Measurements from ENCODE around the gene LRCOL1.

DNA sequence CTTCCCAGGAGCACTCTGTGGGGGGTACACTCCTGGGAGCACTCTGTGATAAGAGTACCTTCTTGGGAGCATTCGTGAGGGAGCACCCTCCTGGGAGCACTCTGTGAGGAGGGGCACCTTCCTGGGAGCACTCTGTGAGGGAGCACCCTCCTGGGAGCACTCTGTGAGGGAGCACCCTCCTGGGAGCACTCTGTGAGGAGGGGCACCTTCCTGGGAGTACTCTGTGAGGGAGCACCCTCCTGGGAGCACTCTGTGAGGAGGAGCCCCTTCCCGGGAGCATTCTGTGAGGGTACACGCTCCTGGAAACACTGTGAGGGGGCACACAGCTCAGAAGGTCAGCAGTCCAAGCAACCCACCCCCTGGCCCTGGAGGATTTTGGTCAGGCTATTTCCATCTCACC lies 22.6 kb downstream of the LRCOL1 start:
- TF ChIP-seq, protein P1, sequence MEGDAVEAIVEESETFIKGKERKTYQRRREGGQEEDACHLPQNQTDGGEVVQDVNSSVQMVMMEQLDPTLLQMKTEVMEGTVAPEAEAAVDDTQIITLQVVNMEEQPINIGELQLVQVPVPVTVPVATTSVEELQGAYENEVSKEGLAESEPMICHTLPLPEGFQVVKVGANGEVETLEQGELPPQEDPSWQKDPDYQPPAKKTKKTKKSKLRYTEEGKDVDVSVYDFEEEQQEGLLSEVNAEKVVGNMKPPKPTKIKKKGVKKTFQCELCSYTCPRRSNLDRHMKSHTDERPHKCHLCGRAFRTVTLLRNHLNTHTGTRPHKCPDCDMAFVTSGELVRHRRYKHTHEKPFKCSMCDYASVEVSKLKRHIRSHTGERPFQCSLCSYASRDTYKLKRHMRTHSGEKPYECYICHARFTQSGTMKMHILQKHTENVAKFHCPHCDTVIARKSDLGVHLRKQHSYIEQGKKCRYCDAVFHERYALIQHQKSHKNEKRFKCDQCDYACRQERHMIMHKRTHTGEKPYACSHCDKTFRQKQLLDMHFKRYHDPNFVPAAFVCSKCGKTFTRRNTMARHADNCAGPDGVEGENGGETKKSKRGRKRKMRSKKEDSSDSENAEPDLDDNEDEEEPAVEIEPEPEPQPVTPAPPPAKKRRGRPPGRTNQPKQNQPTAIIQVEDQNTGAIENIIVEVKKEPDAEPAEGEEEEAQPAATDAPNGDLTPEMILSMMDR (IDR thresholded peaks at IDR 0.05; ENCODE audit: insufficient read depth, low read length, poor library complexity, severe bottlenecking): no peak
- TF ChIP-seq EZH2phosphoT487 (conservative IDR thresholded peaks at IDR 0.05; ENCODE audit: low read length): no peak
